GM19035 (cell line): ENCODE results near the gene GSDMA.
"Not testable (repeated sequence)": the region's sequence is repeated elsewhere in the genome, so short reads cannot be mapped to it uniquely, and the experiment has no call there.

Experiments
- ATAC-seq: cut with Tn5 transposase; IDR thresholded peaks from one replicate; pipeline ENCODE4 v1.9.1; 2021; ENCODE audit not compliant: unreplicated experiment

The GSDMA gene

DNA sequence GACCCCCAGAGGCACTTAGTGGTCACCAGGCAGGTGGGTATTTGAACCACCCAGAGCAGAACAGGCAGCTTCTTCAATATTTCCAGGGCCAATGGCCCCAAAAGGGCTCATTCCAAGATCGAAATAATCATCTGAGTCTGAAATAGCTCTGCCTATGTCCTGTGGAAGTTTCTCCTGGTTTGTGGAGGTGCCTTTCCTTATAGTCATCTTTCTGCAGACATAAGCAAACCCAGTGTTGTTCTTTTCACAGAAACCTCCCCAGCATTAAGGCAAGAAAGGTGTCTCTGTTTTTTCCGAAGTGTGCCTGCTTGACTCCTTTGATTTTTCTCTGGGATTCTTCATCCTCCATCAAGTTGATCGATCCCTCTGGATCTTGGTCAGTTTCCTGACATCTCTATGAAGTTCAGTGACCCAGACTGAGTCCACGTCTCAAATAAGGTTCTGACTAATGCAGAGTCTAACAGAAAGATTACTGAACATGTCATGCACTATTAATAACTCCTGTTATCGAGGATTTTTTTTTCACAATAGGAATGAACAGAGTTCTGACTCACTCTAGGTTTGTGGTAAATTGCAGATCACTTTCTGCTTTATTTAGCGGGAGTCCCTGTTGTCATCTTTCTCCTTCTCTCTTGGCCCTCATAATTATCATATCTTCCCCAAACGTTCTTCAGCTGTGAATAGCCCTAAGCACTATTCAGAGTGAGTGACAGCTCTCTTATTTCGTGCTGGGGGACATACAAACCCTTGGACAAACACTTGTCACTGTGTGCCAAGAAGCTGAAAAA, 33.8 kb upstream of the GSDMA start:
- ATAC-seq = no peak

DNA sequence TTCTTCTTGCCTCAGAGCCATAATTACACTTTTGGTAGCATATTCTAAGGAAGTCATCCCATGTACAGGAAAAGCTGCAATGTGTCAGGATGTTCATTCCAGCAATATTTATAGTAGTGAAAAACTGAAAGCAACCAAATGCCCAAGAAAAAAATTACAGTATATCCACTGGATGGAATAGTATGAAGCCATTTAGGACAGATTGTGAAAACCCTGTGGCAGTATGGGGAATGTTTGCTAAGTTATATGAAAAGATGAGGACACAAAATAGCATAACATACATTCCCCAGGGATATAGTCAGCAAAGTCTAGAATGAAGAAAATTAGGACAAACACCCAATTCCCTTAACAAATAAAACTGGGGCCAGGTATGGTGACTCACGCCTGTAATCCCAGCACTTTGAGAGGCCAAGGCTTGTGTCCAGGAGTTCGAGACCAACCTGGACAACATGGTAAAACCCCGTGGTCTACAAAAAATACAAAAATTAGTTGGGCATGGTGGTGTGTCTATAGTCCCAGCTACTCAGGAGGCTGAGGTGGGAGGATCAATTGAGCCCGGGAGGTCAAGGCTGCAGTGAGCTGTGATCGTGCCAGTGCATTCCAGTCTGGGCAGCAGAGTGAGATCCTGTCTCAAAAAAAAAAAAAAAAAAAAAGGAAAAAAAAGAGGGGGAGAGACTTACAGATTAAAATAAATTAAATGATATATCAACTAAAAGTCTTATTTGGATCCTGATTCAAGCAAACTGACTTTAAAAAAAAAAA, 33.0 kb upstream of the GSDMA start:
- ATAC-seq = no peak

DNA sequence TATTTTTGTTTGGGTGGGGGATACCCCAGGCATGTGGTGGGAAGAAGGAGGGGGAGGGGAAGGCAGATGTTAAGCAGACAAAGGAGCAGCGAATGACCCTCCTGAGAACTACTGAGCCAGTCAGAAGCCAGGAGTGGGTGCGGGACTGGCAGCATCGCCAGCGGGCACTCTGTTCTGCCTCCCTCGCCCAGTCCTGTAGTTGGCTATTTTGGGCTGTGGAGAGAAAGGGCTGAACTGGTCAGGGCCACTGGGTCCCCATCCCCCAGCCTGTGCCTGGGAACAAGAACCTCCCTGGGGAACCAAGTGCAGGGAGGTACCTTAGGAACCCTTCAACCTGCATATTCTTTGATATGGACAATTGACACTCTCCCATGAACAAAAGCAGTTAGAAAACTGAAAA, 28.9 kb upstream of the GSDMA start:
- ATAC-seq = no peak

DNA sequence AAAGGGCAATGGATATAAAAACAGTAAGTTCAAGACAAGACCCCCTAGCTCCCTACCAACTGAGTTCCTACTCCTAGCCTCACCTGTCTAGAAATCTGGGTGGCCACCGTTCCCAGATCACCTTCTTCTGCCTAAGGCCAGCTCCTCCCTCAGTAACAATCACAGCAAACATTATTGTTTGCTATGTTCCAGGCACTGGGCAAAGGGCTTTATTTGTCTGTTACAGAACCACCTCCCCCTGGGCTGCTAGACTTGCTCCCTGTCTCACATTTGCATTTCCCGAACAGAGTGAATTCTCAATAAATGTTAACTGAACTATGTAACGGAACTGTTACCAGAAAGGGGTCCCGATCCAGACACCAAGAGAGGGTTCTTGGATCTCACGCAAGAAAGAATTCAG, 28.5 kb upstream of the GSDMA start:
- no peak for ATAC-seq

DNA sequence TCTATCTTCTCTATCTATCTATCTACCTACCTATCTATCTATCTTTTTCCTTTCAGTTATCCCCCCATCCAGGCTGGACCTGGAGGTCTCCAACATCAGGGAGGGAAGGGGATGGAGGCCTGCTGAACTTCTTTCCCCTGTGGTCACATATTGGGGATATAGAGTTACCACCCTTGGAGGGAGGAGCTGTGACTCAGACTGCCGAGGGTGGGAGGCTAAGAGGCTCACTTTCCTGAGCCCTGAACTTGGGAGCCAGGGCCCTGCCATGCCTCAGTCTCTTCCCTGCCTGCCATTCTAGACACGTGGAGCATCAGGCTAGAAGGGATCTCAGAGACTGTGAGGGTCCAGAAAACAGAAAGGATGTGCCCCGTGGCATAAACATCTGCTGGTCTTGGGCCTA, 26.9 kb upstream of the GSDMA start:
- ATAC-seq = no peak

DNA sequence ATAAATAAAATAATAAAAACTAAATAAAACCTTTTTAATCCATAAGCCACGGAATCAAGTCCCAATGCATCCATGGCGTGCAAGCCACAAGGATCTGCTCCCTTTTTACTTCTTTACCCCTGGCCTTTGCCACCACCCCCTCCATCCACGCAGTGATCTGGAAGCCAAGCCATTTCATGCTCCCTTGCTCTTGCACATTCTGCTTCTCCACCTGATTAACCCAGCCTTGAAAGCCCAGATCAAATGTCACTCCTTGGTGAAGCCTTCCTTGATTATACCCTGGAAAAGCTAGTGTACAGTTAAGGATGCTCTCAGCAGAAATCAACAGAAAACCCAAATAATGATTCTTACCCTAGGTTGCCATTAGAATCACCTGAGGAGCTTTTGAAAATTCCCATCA, 25.4 kb upstream of the GSDMA start:
- ATAC-seq = no peak

DNA sequence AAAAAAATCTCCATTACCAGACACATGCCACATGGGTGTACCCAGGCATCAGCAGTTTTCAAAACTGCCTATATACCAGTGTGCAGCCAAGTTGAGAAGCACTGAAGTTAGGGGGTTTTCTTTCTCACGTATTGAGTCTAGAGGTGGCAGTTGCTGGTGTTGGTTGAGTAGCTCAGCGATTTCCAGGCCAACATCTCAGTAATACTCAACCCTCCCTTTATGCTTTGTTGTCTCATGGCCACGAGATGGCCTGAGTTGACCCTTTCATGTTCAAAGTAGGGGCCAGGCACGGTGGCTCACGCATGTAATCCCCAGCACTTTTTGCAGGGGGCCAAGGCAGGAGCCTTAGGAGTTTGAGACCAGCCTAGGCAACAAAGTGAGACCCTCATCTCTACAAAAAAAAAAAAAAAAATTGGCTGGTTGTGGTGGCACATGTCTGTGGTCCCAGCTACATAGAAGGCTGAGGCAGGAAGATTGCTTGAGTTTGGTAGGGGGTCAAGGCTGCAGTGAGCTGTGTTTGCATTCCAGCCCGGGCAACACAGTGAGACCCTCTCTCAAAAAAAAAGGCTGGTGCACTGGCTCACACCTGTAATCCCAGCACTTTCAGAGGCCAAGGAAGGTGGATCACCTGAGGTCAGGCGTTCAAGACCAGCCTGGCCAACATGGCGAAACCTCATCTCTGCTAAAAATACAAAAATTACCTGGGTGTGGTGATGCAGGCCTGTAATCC, 24.5 kb upstream of the GSDMA start:
- ATAC-seq = no peak

DNA sequence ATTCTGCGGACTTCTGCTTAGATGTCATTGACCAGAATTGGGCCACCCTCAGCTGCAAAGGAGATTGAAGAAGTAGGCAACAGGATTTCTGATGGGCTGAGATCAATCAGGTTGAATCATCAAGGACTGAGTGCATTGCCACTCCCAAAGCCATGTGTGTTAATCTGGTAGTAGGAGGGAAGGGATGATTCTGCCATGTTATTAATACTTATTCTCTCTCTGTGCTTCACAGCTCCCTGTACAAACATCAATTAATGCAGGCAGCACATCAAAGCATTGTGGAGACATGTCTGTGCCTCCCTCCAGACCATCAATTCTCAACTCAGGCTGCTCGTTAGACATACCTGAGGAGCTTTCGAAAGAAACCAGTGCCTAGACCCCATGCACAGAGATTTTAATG, 23.7 kb upstream of the GSDMA start:
- ATAC-seq = no peak

DNA sequence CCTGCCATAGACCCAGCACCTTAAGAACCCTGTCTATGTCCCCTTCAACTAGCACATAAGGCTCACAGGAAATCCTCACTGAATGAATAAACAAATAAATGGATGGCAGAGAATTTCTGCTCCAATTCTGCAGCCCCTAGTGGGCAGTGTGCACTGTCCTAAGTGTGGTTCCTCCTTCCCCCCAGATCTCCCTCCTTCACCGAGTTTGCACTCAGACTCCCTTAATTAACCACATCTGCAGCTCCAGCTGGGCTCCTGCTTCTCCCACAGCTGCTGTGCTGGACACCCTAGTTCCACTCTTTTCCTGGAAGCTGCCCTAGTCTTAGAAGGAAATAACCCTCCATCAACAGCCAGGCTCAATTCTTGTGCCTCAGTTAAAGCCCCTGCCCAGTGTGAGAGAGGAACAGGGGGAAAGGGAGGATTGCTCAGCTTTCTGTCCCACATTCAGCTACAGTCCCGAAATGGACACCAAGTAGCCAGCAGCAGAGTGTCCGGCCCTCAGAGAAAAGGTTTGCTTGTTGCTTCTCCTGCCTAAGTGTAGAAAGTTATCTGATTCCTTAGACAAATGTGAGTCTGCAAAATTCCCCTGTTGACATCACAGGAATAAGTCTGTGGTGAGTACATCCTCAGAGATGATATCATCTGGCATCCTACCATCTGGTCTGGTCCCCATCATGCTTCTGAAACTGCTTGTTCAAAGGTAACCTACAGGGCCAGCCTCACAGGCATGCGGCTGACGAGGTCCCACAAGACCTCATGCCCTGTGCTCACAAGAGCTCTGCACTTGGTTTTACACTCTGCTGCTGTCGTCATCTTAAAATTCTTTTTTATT, 23.0 kb upstream of the GSDMA start:
- ATAC-seq = no peak

DNA sequence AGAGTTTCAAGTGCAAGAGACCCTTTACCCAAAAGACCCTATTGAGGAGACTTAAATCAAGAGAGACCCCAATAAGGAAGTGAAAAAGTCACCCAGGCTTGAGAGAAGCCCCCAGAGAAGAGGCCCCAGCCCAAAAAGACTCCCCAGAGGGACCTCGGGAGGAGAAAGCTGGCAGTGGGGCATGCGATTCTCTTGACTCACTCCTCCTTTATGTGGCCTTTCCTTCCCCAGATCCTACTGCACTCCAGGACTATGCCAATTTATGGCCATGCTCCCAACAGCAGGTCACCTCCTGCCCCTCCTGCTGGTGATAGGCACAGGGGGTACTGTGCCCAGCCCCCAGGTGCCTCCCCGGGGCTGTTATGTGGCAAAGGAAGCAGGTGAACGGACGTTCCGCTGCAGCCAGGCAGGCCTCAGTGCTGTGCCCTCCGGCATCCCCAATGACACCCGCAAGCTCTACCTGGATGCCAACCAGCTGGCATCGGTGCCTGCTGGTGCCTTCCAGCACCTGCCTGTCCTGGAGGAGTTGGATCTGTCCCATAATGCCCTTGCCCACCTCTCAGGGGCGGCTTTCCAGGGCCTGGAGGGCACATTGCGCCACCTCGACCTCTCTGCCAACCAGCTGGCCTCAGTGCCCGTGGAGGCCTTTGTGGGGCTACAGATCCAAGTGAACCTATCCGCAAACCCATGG, 19.0 kb upstream of the GSDMA start:
- ATAC-seq = no peak

DNA sequence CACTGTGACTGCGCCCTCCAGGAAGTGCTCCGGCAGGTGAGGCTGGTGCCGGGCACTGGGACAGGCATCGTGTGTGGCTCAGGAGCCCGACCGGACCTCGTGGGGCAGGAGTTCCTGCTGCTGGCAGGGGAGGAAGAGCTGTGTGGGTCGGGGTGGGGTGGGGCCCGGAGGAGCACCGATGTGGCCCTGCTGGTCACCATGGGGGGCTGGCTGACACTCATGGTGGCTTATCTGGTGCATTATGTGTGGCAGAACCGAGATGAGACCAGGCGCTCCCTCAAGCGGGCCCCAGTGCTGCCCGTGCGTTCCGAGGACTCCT, 18.5 kb upstream of the GSDMA start:
- no peak for ATAC-seq

DNA sequence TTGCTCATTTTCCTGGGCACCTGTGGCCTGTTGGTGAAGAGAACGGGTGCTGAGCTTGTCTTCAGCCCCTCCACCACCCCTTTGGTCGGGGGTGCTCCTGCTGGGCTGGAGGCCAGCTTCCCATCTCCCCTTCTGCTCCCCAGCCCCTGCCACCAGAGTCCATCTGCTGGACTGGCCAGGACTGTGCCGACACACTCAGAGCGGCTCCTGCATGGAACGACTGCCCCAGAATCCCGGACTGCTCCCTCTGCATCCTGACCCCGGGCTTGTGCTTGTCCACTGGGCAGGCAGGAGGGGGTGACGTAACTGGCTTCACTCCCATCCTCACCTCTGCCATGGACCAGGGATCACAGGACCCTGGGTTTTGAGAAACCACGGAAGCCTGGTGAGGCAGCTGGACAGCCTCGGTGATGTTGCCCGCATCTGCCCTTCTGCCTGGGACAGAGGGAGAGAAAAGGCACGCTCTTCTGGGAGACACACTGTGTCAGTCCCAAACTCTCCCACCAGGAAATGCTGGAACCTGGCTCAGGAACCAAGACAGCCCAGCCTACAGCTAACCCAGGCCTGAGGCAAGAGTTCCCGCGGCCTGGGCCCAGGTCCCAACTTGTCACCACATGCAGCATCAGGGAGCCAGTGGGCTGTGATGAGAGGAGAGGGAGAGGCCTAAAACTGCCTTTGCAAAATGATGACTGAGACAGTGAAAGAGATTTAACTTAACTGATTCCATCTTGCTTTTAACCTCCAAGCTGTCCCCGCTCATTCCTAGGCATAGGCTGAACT, 16.1 kb upstream of the GSDMA start:
- no peak for ATAC-seq

DNA sequence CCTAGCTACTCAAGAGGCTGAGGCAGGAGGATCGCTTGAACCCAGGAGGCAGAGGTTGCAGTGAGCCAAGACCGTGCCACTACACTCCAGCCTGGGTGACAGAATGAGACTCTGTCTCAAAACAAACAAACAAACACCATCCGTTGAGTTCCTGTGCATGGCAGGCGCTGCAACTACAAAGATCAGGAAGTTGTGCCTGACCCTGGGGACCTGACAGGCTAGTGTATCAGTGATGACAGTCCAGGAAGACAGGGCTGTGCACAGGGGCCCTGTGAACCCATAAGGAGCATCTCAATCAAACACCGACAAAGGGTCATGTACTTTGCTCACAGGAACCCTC, 14.3 kb upstream of the GSDMA start:
- ATAC-seq = not testable (repeated sequence)

DNA sequence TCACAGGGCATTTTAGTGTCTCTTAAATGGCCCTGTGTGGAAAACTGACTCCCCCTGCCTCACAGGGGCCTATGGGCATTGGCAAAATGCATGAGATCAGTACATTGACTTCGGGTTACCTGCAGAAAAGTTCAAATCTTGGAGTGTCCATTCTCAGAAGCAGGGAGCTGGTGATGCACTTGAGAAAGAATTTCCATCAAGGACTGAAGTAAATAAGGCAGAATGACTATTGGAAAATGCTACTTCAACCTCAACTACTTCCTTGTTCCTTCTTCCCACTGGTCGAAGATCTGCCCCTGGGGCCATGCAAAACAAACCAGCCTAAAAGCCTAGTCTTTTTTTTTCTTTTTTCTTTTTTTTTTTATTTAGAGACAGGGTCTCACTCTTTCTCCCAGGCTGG, 13.8 kb upstream of the GSDMA start:
- ATAC-seq = no peak

DNA sequence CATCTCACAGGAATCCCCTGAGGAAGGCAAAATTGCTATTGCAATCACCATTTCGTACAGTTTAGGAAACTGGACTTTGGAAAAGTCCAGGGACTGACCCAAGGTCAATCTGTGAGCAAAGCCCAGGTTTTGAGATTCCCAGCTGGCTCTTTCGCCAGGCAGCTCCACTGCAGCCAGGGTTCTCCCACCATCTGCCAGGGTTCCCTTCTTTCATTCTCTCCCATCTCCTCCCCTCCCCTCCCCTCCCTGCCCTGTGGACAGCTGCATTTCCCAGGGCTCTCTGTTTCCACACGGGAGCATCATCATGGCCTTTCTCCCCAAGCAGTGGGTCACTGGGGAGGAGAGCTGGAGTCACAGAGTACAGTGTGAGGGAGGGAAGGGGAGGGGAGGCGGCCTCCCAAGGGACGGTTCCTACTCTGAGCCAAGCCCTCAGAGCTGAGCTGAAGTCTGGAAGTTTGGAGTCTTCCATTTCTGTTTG, 11.9 kb upstream of the GSDMA start:
- no peak for ATAC-seq

DNA sequence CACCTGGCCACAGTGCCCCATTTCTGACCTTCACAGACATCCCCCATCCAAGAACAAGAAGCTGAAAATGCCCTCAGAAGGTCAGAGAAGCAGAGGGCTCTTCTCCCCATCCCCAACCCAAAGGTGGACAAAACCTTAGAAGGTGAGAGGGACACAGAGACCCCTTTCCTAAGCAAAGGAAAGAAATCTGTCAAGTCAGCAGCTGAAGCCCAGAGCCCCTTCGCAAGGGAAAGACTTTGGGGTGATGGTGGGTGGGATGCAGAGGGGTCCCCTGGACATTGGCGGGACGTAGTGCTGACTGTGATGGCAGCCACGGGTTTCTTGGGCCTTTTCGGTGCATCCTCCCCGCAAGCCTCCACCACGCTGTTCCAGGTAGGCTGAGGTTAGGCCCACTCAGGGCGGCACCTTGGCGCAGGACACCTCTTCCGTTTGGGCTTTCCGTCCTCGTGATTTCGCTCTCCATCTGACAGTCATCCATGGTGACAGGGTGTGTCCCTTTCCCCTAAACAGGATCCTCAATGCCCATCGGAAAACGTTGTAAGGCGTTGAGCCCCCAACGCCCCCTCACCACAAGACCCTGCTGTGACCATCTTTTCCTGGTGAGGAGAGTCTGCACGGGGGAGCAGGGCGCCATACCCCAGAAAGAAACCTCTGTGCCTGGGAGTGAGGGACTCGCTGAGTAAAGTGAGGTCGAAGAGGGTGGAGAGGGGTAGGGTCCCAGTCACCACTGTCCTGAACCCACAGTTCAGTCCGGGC, 10.7 kb upstream of the GSDMA start:
- no peak for ATAC-seq

DNA sequence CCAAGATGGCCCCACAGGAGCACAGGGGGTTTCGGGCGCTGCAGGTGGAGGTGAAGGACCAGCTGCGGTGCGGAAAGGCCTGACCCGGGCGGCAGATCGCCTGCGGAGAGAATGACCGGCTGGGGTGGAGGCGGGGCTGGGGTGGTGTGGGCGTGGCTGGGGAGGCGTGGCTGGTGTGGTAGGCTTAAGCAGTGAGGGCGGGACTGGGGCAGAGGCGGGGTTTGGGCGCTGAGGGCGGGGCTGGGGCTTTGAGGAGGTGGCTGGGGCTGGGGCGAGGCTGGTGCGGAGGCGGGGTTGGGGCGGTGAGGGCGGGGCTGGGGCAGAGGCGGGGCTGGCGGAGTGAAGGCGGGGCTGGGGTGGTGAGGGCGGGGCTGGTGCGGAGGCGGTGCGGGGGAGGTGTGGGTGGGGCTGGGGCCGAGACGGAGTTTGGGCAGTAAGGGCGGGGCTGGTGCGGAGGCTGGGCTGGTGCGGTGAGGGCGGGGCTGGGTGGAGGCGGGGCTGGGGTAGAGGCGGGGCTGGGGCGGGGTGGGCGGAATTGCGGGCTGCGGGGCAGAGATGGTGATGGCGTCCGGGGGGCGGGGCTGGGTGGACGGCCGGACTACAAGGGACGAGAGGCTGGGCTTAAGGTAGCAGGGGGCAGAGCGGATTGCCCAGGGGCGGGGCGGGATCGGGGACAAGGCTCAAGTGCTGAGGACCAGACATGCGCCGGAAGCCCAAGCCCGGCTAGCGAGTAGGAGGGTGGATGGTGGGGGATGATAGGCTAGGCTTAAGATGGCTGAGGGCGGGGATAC, 9.9 kb upstream of the GSDMA start:
- ATAC-seq = peak; percentile 62

DNA sequence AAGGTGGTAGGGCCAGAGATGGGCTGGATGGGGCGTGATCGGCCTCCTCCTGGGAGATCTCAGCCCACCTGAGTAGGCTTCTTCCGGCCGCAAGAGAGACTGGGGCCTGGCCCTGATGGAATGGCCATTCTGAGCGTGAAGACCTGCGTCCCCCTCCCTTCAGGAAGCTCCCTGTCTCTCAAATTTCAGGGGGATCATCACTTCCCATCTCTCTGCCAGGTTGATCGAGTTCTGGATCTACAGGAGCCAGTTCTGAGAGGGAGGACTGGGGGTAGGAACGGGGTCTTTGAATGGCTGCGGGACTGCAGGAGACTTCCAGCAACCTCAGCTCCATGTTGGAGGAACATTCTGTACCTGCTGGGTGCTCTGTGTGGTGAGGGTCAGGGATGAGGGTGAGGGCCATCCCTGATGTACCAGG, 9.3 kb upstream of the GSDMA start:
- no peak for ATAC-seq
